ENCODE results near the gene GPATCH1.

DNA sequence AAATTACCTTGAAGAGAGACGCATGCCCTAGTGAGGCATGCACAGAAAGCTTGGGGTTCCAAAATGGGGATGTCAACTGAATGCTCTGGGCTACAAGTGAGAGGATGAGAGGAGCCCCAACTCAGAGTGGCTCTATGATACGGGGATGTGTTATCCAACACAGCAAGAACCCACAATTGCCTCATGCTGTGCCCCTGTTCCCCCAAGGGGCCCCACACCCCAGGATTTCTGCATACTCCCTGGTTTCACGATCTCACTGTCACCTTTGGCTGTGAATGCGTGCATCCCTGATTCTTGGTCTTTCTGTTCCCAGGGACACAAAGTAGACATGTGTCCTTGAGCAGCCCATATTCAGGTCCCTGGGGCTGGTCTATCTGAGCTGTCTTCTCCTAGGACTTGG, 80.2 kb downstream of the GPATCH1 start:
- TF ChIP-seq, protein P1, sequence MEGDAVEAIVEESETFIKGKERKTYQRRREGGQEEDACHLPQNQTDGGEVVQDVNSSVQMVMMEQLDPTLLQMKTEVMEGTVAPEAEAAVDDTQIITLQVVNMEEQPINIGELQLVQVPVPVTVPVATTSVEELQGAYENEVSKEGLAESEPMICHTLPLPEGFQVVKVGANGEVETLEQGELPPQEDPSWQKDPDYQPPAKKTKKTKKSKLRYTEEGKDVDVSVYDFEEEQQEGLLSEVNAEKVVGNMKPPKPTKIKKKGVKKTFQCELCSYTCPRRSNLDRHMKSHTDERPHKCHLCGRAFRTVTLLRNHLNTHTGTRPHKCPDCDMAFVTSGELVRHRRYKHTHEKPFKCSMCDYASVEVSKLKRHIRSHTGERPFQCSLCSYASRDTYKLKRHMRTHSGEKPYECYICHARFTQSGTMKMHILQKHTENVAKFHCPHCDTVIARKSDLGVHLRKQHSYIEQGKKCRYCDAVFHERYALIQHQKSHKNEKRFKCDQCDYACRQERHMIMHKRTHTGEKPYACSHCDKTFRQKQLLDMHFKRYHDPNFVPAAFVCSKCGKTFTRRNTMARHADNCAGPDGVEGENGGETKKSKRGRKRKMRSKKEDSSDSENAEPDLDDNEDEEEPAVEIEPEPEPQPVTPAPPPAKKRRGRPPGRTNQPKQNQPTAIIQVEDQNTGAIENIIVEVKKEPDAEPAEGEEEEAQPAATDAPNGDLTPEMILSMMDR (IDR thresholded peaks at IDR 0.05): no peak
- no peak for TF ChIP-seq POLR2A (IDR thresholded peaks at IDR 0.05)

Data from uterus (tissue), 2 donors.